CD14-positive monocyte (primary cell): ENCODE measurements around the gene DGKI. TPM values are rescaled to one million over a fixed set of nuclear protein-coding genes. Genes with fewer than 3 reads are reported as not detected.

Experiments used
- DNase-seq, 3 donors: peaks; one replicate each; pipeline ENCODE4 v3.0.0-alpha.2; 2011 to 2022
- H2AFZ ChIP-seq: 2 replicates; pipeline ENCODE4 v1.6.0; 2012; ENCODE audit warnings: mild to moderate bottlenecking, low read depth, low read length, inconsistent platforms; ENCODE audit not compliant: insufficient read depth, poor library complexity, severe bottlenecking
- H3K27ac ChIP-seq, 2 donors: 1 replicate in 1 of 2; 2 replicates in 1 of 2; pipeline ENCODE4 v1.5.1; 2012 to 2013; ENCODE audit warnings: low read length in 2 of 2, control low read depth in 1 of 2, inconsistent platforms in 1 of 2, low read depth in 1 of 2, mild to moderate bottlenecking in 1 of 2
- H3K27me3 ChIP-seq, 2 donors: one replicate each; pipeline versions ENCODE4 v1.6.0 to v1.6.1; 2011 to 2013; ENCODE audit warnings: low read length in 2 of 2; ENCODE audit not compliant: control insufficient read depth in 2 of 2, insufficient read depth in 2 of 2
- H3K36me3 ChIP-seq, 2 donors: replicated peaks in 1 of 2; 1 replicate in 1 of 2; 2 replicates in 1 of 2; pipeline versions ENCODE4 v1.5.1 to v1.6.1; 2012 to 2013; ENCODE audit warnings: low read length in 2 of 2, control low read depth in 1 of 2, inconsistent platforms in 1 of 2, mild to moderate bottlenecking in 1 of 2; ENCODE audit not compliant: insufficient read depth in 2 of 2, control insufficient read depth in 1 of 2
- H3K4me1 ChIP-seq, 2 donors: 1 replicate in 1 of 2; 2 replicates in 1 of 2; pipeline versions ENCODE4 v1.5.1 to v1.6.1; 2012 to 2013; ENCODE audit warnings: low read length in 2 of 2, control low read depth in 1 of 2, inconsistent platforms in 1 of 2, mild to moderate bottlenecking in 1 of 2, moderate library complexity in 1 of 2; ENCODE audit not compliant: insufficient read depth in 2 of 2, control insufficient read depth in 1 of 2
- H3K4me2 ChIP-seq: replicated peaks from 2 replicates; pipeline ENCODE3; 2012; ENCODE audit warnings: low read length, moderate library complexity, mild to moderate bottlenecking; ENCODE audit not compliant: poor library complexity, severe bottlenecking; ENCODE audit errors: extremely low read depth
- H3K4me3 ChIP-seq, 3 experiments: fragments of 200-600 bp in 1 of 3; sonication (generic) in 1 of 3; replicated peaks in 1 of 3; 1 replicate in 2 of 3; 2 replicates in 1 of 3; pipeline ENCODE4 v1.5.1; 2011 to 2013; ENCODE audit warnings: low read length in 3 of 3, mild to moderate bottlenecking in 3 of 3, control low read depth in 2 of 3, low read depth in 2 of 3, inconsistent platforms in 1 of 3, moderate library complexity in 1 of 3
- H3K79me2 ChIP-seq: 2 replicates; pipeline ENCODE4 v1.6.0; 2012; ENCODE audit warnings: mild to moderate bottlenecking, control low read depth, inconsistent platforms, low read length, moderate library complexity; ENCODE audit not compliant: insufficient read depth
- H3K9ac ChIP-seq: 2 replicates; pipeline ENCODE4 v1.6.0; 2017; ENCODE audit warnings: low read length, mild to moderate bottlenecking; ENCODE audit not compliant: insufficient read depth, poor library complexity, severe bottlenecking
- H3K9me3 ChIP-seq, 2 donors: replicated peaks in 1 of 2; 1 replicate in 1 of 2; 2 replicates in 1 of 2; pipeline versions ENCODE4 v1.5.1 to v1.6.1; 2012 to 2013; ENCODE audit warnings: low read length in 2 of 2, control low read depth in 1 of 2; ENCODE audit not compliant: control insufficient read depth in 1 of 2, insufficient read depth in 1 of 2
- H4K20me1 ChIP-seq: 2 replicates; pipeline ENCODE4 v1.6.0; 2012; ENCODE audit warnings: mild to moderate bottlenecking, low read length, control low read depth, moderate library complexity; ENCODE audit not compliant: insufficient read depth
- H3K27ac Mint-ChIP-seq, 7 donors: one replicate each; pipeline ENCODE4 v1.8.0; 2020; ENCODE audit warnings: mild to moderate bottlenecking in 7 of 7, mixed read lengths in 7 of 7, moderate library complexity in 6 of 7, inconsistent platforms in 2 of 7
- H3K27me3 Mint-ChIP-seq, 3 donors: one replicate each; pipeline ENCODE4 v1.8.0; 2021 to 2022; ENCODE audit warnings: low read depth in 3 of 3, mild to moderate bottlenecking in 3 of 3, mixed read lengths in 3 of 3, moderate library complexity in 3 of 3, inconsistent platforms in 1 of 3
- H3K36me3 Mint-ChIP-seq, 2 donors: one replicate each; pipeline ENCODE4 v1.8.0; 2020; ENCODE audit warnings: mixed read lengths in 2 of 2, inconsistent platforms in 1 of 2, mild to moderate bottlenecking in 1 of 2
- H3K4me1 Mint-ChIP-seq: one replicate; pipeline ENCODE4 v1.8.0; 2020; ENCODE audit warnings: mild to moderate bottlenecking, mixed read lengths
- H3K4me3 Mint-ChIP-seq, 2 donors: one replicate each; pipeline ENCODE4 v1.8.0; 2020; ENCODE audit warnings: mild to moderate bottlenecking in 2 of 2, mixed read lengths in 2 of 2, moderate library complexity in 1 of 2
- H3K9me3 Mint-ChIP-seq, 7 donors: one replicate each; pipeline ENCODE4 v1.8.0; 2020 to 2022; ENCODE audit warnings: mixed read lengths in 7 of 7, mild to moderate bottlenecking in 6 of 7, moderate library complexity in 6 of 7, inconsistent platforms in 2 of 7
- CTCF ChIP-seq: fragments of 200-600 bp; IDR thresholded peaks from one replicate; pipeline ENCODE4 v1.8.0; 2022; ENCODE audit warnings: antibody characterized with exemption, mild to moderate bottlenecking
- WGBS: methylation state at CpG from one replicate; pipeline ENCODE4 v1.1.5; 2013; ENCODE audit warnings: missing lambda C conversion rate; ENCODE audit not compliant: insufficient coverage; 5-methylcytosine and 5-hydroxymethylcytosine counted together
- intact Hi-C, 2 donors: fragments of 100-400 bp; cut with micrococcal nuclease; formaldehyde crosslinking; loops; one replicate each; pipeline versions ENCODE4 v1.15.0 to v1.15.1; 2023
- polyA plus RNA-seq, 3 donors: library from polyadenylated mRNA; depleted of rRNA in 1 of 3; unstranded in 2 of 3; stranded (reverse) in 1 of 3; fragments of 300-500 nt in 2 of 3; fragments of >200 nt in 1 of 3; fragmentation: Illumina TruSeq in 2 of 3; gene quantifications; 1 replicate in 2 of 3; 2 replicates in 1 of 3; pipeline ENCODE4 v1.2.3, GENCODE V29; 2012 to 2021

Gene DGKI
- polyA plus RNA-seq, 3 donors: not detected

- H3K4me1 Mint-ChIP-seq: no peaks in the 10 kb centered on the region
- no peaks in the 10 kb centered on the region for H3K27me3 Mint-ChIP-seq
- H3K4me2 ChIP-seq: no peak overlapping the region
- no peak overlapping the region for H3K27ac Mint-ChIP-seq
- H3K36me3 Mint-ChIP-seq: no peaks in the 10 kb centered on the region
- H3K9ac ChIP-seq: no peak overlapping the region
- peaks cover 0 to 3% (median 0%) of the 10 kb centered on the region in 7 donors for H3K9me3 Mint-ChIP-seq
- H3K4me3 ChIP-seq: no peak overlapping the region
- H3K9me3 ChIP-seq: no peaks in the 10 kb centered on the region
- no peak for TF ChIP-seq CTCF
- 100% methylated on average over 1 of the region's 1 CpG for WGBS
- no peaks in the 10 kb centered on the region for H3K79me2 ChIP-seq
- H2AFZ ChIP-seq: no peak overlapping the region
- no peak overlapping the region for H3K4me3 Mint-ChIP-seq
- H3K4me1 ChIP-seq: no peaks in the 10 kb centered on the region
- H3K27me3 ChIP-seq: no peaks in the 10 kb centered on the region
- no peaks in the 10 kb centered on the region for H4K20me1 ChIP-seq
- intact Hi-C loops: no loop called here
- H3K36me3 ChIP-seq: no peaks in the 10 kb centered on the region
- H3K27ac ChIP-seq: no peak overlapping the region
- DNase-seq: no peak
Measured at GRCh38 chr7:137544453-137545058, 302.2 kb downstream of the DGKI start.

- Histone ChIP-seq H3K79me2 (no peaks in the 10 kb centered on the region), H4K20me1 (no peaks in the 10 kb centered on the region), H3K4me1 (no peaks in the 10 kb centered on the region), H3K9ac (no peak overlapping the region), H3K4me2 (no peak overlapping the region), H3K27me3 (no peaks in the 10 kb centered on the region), H3K36me3 (no peaks in the 10 kb centered on the region), H3K27ac (no peak overlapping the region), H2AFZ (no peak overlapping the region), H3K4me3 (no peak overlapping the region), H3K9me3 (no peaks in the 10 kb centered on the region)
- no peak overlapping the region for H3K4me3 Mint-ChIP-seq
- intact Hi-C loops: no loop called here
- H3K36me3 Mint-ChIP-seq: no peaks in the 10 kb centered on the region
- H3K4me1 Mint-ChIP-seq: no peaks in the 10 kb centered on the region
- no peak for DNase-seq
- H3K27me3 Mint-ChIP-seq: no peaks in the 10 kb centered on the region
- H3K27ac Mint-ChIP-seq: no peak overlapping the region
- H3K9me3 Mint-ChIP-seq: peaks cover 0 to 2% (median 0%) of the 10 kb centered on the region in 7 donors
- TF ChIP-seq CTCF: no peak
- WGBS: no CpG with 5 or more reads among the region's 3 CpGs
Measured at GRCh38 chr7:137539111-137539715, 307.6 kb downstream of the DGKI start.
